ENCODE measurements around the gene C4BPB.
A peak's percentile ranks its signal among the peaks of the same experiment; 100 is the strongest.

The C4BPB gene

GRCh38 chr1:207081806-207082205 is 6.9 kb upstream of the C4BPB start:
- Histone ChIP-seq H3K4me3 (ENCODE audit: control insufficient read depth in 1 of 7, extremely low read depth in 1 of 7, insufficient read depth in 4 of 7, low read depth in 2 of 7, low read length in 6 of 7) (no peak overlapping the region), H3K4me1 (ENCODE audit: control extremely low read depth in 1 of 4, control insufficient read depth in 4 of 4, insufficient read depth in 4 of 4, low read length in 3 of 4) (peaks cover 2 to 14% (median 3%) of the 10 kb centered on the region in 4 experiments), H3K36me3 (ENCODE audit: control insufficient read depth in 4 of 4, insufficient read depth in 4 of 4, low read length in 3 of 4) (no peaks in the 10 kb centered on the region), H3K9me3 (ENCODE audit: control extremely low read depth in 1 of 5, control insufficient read depth in 4 of 5, insufficient read depth in 2 of 5, low read depth in 1 of 5, low read length in 4 of 5) (no peaks in the 10 kb centered on the region), H3K27ac (ENCODE audit: insufficient read depth in 1 of 2, low read depth in 1 of 2, low read length in 2 of 2, poor library complexity in 1 of 2, severe bottlenecking in 2 of 2) (no peak overlapping the region), H3K27me3 (replicated peaks in 2 of 5; ENCODE audit: control insufficient read depth in 4 of 5, insufficient read depth in 5 of 5, low read length in 4 of 5) (no peaks in the 10 kb centered on the region)
- DNase-seq, result no peak
- no CpG with 5 or more reads among the region's 2 CpGs for WGBS (ENCODE audit: insufficient coverage)
- CTCF ChIA-PET, result interaction anchor here (0.7 to 4.8 kb wide), 4 partner anchors 22 to 326 kb away, joined by 3 to 38 read pairs (median 4); no protein-coding TSS in a partner anchor
- POLR2A ChIA-PET, result no interaction called here

GRCh38 chr1:207084232-207084631 is 4.4 kb upstream of the C4BPB start:
- 100% methylated on average over 1 of the region's 2 CpGs for WGBS (ENCODE audit: insufficient coverage)
- POLR2A ChIA-PET, result no interaction called here

GRCh38 chr1:207084701-207085180 is 3.9 kb upstream of the C4BPB start:
- Histone ChIP-seq H3K4me3 (ENCODE audit: control insufficient read depth in 1 of 7, extremely low read depth in 1 of 7, insufficient read depth in 4 of 7, low read depth in 2 of 7, low read length in 6 of 7) (no peak overlapping the region), H3K27ac (ENCODE audit: insufficient read depth in 1 of 2, low read depth in 1 of 2, low read length in 2 of 2, poor library complexity in 1 of 2, severe bottlenecking in 2 of 2) (no peak overlapping the region), H3K27me3 (replicated peaks in 2 of 5; ENCODE audit: control insufficient read depth in 4 of 5, insufficient read depth in 5 of 5, low read length in 4 of 5) (no peaks in the 10 kb centered on the region), H3K4me1 (ENCODE audit: control extremely low read depth in 1 of 4, control insufficient read depth in 4 of 4, insufficient read depth in 4 of 4, low read length in 3 of 4) (peaks cover 0 to 26% (median 12%) of the 10 kb centered on the region in 4 experiments), H3K36me3 (ENCODE audit: control insufficient read depth in 4 of 4, insufficient read depth in 4 of 4, low read length in 3 of 4) (no peaks in the 10 kb centered on the region), H3K9me3 (ENCODE audit: control extremely low read depth in 1 of 5, control insufficient read depth in 4 of 5, insufficient read depth in 2 of 5, low read depth in 1 of 5, low read length in 4 of 5) (no peaks in the 10 kb centered on the region)
- DNase-seq, result peak; percentile 78 to 84 (median 83)
- WGBS (ENCODE audit: insufficient coverage), result 6% methylated on average over 6 of the region's 8 CpGs
- CTCF ChIA-PET, result interaction anchor here (0.6 to 4.8 kb wide), 23 partner anchors 10 to 426 kb away, joined by 3 to 38 read pairs (median 4); partner anchors contain the start of genes CD55 and CR1
- POLR2A ChIA-PET, result no interaction called here

More at GRCh38 chr1:207084232-207084631, 4.4 kb upstream of the C4BPB start:
- no peak for DNase-seq
- Histone ChIP-seq H3K4me1 (ENCODE audit: control extremely low read depth in 1 of 4, control insufficient read depth in 4 of 4, insufficient read depth in 4 of 4, low read length in 3 of 4) (peaks cover 0 to 21% (median 9%) of the 10 kb centered on the region in 4 experiments), H3K36me3 (ENCODE audit: control insufficient read depth in 4 of 4, insufficient read depth in 4 of 4, low read length in 3 of 4) (no peaks in the 10 kb centered on the region), H3K27me3 (replicated peaks in 2 of 5; ENCODE audit: control insufficient read depth in 4 of 5, insufficient read depth in 5 of 5, low read length in 4 of 5) (no peaks in the 10 kb centered on the region), H3K4me3 (ENCODE audit: control insufficient read depth in 1 of 7, extremely low read depth in 1 of 7, insufficient read depth in 4 of 7, low read depth in 2 of 7, low read length in 6 of 7) (no peak overlapping the region), H3K9me3 (ENCODE audit: control extremely low read depth in 1 of 5, control insufficient read depth in 4 of 5, insufficient read depth in 2 of 5, low read depth in 1 of 5, low read length in 4 of 5) (no peaks in the 10 kb centered on the region), H3K27ac (ENCODE audit: insufficient read depth in 1 of 2, low read depth in 1 of 2, low read length in 2 of 2, poor library complexity in 1 of 2, severe bottlenecking in 2 of 2) (no peak overlapping the region)
- CTCF ChIA-PET, result interaction anchor here (0.6 to 4.8 kb wide), 26 partner anchors 10 to 589 kb away, joined by 3 to 38 read pairs (median 4); partner anchors contain the start of genes CD55 and CR1

- POLR2A ChIA-PET, result no interaction called here
- DNase-seq, result no peak
- Histone ChIP-seq H3K36me3 (ENCODE audit: control insufficient read depth in 4 of 4, insufficient read depth in 4 of 4, low read length in 3 of 4) (no peaks in the 10 kb centered on the region), H3K4me1 (ENCODE audit: control extremely low read depth in 1 of 4, control insufficient read depth in 4 of 4, insufficient read depth in 4 of 4, low read length in 3 of 4) (peaks cover 0 to 30% (median 12%) of the 10 kb centered on the region in 4 experiments), H3K27me3 (replicated peaks in 2 of 5; ENCODE audit: control insufficient read depth in 4 of 5, insufficient read depth in 5 of 5, low read length in 4 of 5) (no peaks in the 10 kb centered on the region), H3K27ac (ENCODE audit: insufficient read depth in 1 of 2, low read depth in 1 of 2, low read length in 2 of 2, poor library complexity in 1 of 2, severe bottlenecking in 2 of 2) (no peak overlapping the region), H3K9me3 (ENCODE audit: control extremely low read depth in 1 of 5, control insufficient read depth in 4 of 5, insufficient read depth in 2 of 5, low read depth in 1 of 5, low read length in 4 of 5) (no peaks in the 10 kb centered on the region), H3K4me3 (ENCODE audit: control insufficient read depth in 1 of 7, extremely low read depth in 1 of 7, insufficient read depth in 4 of 7, low read depth in 2 of 7, low read length in 6 of 7) (no peak overlapping the region)
- WGBS (ENCODE audit: insufficient coverage), result no CpG with 5 or more reads among the region's 3 CpGs
- CTCF ChIA-PET, result interaction anchor here (1.1 to 4.8 kb wide), 3 partner anchors 319 to 414 kb away, joined by 3 to 38 read pairs (median 4); no protein-coding TSS in a partner anchor
Measured at GRCh38 chr1:207085887-207086286, 2.8 kb upstream of the C4BPB start.

GRCh38 chr1:207088161-207088560 is 499 bp upstream of the C4BPB start:
- Histone ChIP-seq H3K27ac (ENCODE audit: insufficient read depth in 1 of 2, low read depth in 1 of 2, low read length in 2 of 2, poor library complexity in 1 of 2, severe bottlenecking in 2 of 2) (no peak overlapping the region), H3K36me3 (ENCODE audit: control insufficient read depth in 4 of 4, insufficient read depth in 4 of 4, low read length in 3 of 4) (no peaks in the 10 kb centered on the region), H3K27me3 (replicated peaks in 2 of 5; ENCODE audit: control insufficient read depth in 4 of 5, insufficient read depth in 5 of 5, low read length in 4 of 5) (no peaks in the 10 kb centered on the region), H3K9me3 (ENCODE audit: control extremely low read depth in 1 of 5, control insufficient read depth in 4 of 5, insufficient read depth in 2 of 5, low read depth in 1 of 5, low read length in 4 of 5) (no peaks in the 10 kb centered on the region), H3K4me3 (ENCODE audit: control insufficient read depth in 1 of 7, extremely low read depth in 1 of 7, insufficient read depth in 4 of 7, low read depth in 2 of 7, low read length in 6 of 7) (no peak overlapping the region), H3K4me1 (ENCODE audit: control extremely low read depth in 1 of 4, control insufficient read depth in 4 of 4, insufficient read depth in 4 of 4, low read length in 3 of 4) (peaks cover 0 to 33% (median 14%) of the 10 kb centered on the region in 4 experiments)
- 100% methylated on average over 1 of the region's 2 CpGs for WGBS (ENCODE audit: insufficient coverage)
- ChIA-PET POLR2A (no interaction called here), CTCF (interaction anchor here (1.4 to 2.2 kb wide), 2 partner anchors 16 to 412 kb away, joined by 3 to 7 read pairs; no protein-coding TSS in a partner anchor)
- no peak for DNase-seq

GRCh38 chr1:207089627-207090355 is 1.1 kb downstream of the C4BPB start:
- Histone ChIP-seq H3K27me3 (replicated peaks in 2 of 5; ENCODE audit: control insufficient read depth in 4 of 5, insufficient read depth in 5 of 5, low read length in 4 of 5) (no peaks in the 10 kb centered on the region), H3K36me3 (ENCODE audit: control insufficient read depth in 4 of 4, insufficient read depth in 4 of 4, low read length in 3 of 4) (no peaks in the 10 kb centered on the region), H3K27ac (ENCODE audit: insufficient read depth in 1 of 2, low read depth in 1 of 2, low read length in 2 of 2, poor library complexity in 1 of 2, severe bottlenecking in 2 of 2) (no peak overlapping the region), H3K4me3 (ENCODE audit: control insufficient read depth in 1 of 7, extremely low read depth in 1 of 7, insufficient read depth in 4 of 7, low read depth in 2 of 7, low read length in 6 of 7) (peak overlapping the region in 4 of 7 experiments; percentile 11 to 60 (median 38)), H3K9me3 (ENCODE audit: control extremely low read depth in 1 of 5, control insufficient read depth in 4 of 5, insufficient read depth in 2 of 5, low read depth in 1 of 5, low read length in 4 of 5) (no peaks in the 10 kb centered on the region), H3K4me1 (ENCODE audit: control extremely low read depth in 1 of 4, control insufficient read depth in 4 of 4, insufficient read depth in 4 of 4, low read length in 3 of 4) (peaks cover 0 to 27% (median 14%) of the 10 kb centered on the region in 4 experiments)
- DNase-seq, result peak in 1 of 3 donors; percentile 43
- ChIA-PET CTCF (interaction anchor here (0.5 to 2.2 kb wide), 3 partner anchors 18 to 410 kb away, joined by 3 to 7 read pairs (median 4); no protein-coding TSS in a partner anchor), POLR2A (no interaction called here)
- WGBS (ENCODE audit: insufficient coverage), result 97% methylated on average over 15 of the region's 17 CpGs

Measured in common myeloid progenitor, CD34-positive (primary cell).